Kidney glomerular epithelial cell (primary cell): ENCODE data around the gene PNPLA6.

ENCODE experiments used
- DNase-seq: peaks from one replicate; lab custom pipeline; 2025; lab: John Stamatoyannopoulos, UW

Gene PNPLA6

GRCh38 chr19:7535047-7535997 is at the start of gene PNPLA6:
TSS of gene PNPLA6 (plus strand) at chr19:7535717. CDS start at chr19:7535789, 72 bp downstream.
- DNase-seq = peak; percentile 82

DNA sequence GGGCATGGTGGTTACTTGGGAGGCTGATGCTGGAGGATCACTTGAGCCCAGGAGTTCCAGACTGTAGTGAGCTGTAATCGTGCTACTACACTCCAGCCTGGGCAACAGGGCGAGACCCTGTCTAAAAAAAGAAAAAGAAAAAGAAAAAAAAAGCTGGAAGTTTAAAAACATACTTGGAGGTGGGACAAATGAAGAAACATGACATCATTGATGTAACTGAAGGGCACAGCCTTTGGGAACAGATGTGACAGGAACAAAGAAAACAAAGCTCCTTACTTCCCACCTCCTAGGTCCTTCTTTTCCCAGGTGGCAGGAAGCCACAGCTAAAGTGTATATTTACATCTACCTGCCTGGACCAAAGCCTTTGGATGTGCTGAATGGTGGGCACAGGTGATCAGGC is 48.6 kb upstream of the PNPLA6 start:
- DNase-seq = no peak

DNA sequence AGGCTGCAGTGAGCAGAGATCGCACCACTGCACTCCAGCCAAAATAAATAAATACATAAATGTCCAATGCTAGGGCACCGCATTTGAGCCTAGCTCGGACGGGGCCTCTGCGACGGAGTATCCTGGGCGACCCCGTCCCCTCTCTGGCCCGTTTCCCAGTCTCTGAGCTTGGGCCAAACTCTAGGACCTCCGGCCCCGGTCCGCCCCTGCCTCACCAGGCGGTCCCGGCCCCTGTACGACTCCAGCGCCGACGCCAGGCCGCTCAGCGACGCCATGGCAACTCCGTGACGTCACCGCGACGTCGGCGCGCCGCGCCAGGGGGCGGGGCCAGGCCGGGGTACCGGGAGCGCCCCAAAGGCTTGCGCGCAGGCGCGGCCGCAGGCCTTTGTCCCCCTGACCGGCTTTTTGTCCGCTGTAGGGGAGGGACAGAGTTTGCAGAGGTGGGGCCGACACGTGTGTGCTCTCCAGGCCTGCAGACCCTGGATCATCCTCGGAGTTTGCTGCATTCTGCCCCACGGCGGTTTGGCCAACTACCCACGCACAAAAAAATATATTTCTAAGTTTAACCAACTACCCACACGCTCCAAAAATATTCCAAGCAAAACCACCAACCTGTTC is 46.7 kb upstream of the PNPLA6 start, which contains the start of gene PEX11G:
Gene PEX11G (minus strand): TSS at position 300 of the 618 bp plus-strand sequence. CDS start 25 bp downstream, at position 275.
- DNase-seq = peak; percentile 74

DNA sequence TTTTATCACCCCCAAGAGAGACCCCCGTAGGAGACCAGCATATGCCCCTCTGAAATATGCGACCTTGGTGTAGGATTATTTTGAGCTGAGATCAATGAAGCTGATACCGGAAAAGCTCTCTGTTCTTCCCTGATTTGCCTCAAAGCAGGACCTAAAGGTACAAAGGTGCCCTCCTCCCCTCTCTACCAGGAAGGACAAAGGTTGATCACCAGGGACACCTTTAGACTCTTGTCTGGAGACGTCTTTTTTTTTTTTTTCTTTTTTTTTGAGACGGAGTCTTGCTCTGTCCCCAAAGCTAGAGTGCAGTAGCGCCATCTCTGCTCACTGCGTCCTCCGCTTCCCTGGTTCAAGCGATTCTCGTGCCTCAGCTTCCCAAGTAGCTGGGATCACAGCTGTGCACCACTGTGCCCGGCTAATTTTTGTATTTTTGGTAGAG is 45.9 kb upstream of the PNPLA6 start:
- no peak for DNase-seq

DNA sequence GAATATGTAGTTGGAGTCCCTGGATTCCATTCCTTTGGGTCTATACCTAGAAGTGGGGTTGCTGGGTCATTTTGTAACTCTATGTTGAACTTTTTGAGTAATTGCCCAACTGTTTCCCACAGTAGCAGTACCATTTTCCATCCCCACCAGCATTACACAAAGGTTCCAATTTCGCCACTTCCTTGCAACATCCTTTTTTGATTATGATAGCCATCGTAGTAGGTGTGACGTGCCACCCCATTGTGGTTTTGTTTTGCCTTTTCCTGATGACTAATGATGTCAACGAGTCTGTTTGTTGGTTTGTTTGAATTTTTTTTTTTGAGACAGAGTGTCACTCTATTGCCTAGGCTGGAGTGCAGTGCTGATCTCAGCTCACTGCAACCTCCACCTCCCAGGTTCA is 43.4 kb upstream of the PNPLA6 start:
- no peak for DNase-seq

DNA sequence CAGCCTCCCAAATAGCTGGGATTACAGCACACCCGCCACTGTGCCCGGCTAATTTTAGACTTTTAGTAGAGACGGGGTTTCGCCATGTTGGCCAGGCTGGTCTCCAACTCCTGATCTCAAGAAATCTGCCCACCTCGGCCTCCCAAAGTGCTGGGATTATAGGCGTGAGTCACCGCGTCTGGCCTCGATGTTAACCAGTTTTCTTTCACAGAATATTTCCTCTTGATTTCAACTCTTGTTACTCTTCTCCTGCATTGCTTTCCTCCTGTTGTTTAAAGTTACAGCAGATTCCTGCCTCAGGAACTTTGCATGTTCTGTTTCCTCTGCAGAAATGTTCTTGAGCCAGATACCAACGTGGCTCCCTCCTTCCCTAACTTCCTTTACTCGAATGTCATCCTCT is 43.0 kb upstream of the PNPLA6 start:
- DNase-seq = no peak

GRCh38 chr19:7494416-7495098 is 41.0 kb upstream of the PNPLA6 start:
- no peak for DNase-seq

DNA sequence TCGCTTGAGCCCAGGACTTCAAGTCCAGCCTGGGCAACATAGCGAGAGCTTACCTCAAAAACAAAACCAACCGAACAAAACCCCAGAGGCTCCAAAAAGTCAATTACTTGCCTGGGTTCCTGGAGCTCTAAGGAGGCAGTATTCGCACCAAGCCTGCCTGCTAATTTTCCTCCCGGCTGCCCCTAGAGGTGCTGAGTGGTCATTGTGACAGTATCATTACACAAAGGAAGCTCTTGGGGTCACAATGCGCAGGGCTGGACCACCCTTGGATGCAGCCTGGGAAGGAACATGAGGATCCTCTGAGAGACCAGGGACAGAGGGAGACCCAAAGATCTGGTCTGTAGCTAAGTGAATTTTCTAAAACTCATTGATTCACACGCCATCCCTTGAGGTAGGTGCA is 38.2 kb upstream of the PNPLA6 start:
- DNase-seq = peak; percentile 24

- DNase-seq = no peak
Observed at GRCh38 chr19:7500811-7501450, 34.6 kb upstream of the PNPLA6 start.

GRCh38 chr19:7502552-7502951 is 33.0 kb upstream of the PNPLA6 start:
- no peak for DNase-seq

DNA sequence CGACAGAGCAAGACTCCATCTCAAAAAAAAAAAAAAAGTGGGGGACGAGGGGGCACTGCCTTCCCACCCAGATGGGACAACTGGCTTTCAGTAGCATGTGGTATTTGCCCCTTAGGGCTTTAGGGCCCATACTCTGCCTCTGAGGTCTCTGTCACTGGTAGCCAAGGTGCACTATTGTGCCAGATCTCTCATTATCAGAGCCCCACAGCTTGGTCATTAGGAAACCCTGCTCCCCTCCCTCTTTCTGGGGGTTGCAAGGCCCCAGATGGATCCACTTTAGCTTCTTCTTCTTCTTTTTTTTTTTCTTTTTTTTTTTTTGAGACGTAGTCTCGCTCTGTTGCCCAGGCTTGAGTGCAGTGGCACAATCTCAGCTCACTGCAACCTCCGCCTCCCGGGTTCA is 30.8 kb upstream of the PNPLA6 start:
- no peak for DNase-seq

- DNase-seq = no peak
Observed at GRCh38 chr19:7505288-7505681, 30.2 kb upstream of the PNPLA6 start.

GRCh38 chr19:7505682-7506384 is 29.7 kb upstream of the PNPLA6 start:
- peak; percentile 11 for DNase-seq

DNA sequence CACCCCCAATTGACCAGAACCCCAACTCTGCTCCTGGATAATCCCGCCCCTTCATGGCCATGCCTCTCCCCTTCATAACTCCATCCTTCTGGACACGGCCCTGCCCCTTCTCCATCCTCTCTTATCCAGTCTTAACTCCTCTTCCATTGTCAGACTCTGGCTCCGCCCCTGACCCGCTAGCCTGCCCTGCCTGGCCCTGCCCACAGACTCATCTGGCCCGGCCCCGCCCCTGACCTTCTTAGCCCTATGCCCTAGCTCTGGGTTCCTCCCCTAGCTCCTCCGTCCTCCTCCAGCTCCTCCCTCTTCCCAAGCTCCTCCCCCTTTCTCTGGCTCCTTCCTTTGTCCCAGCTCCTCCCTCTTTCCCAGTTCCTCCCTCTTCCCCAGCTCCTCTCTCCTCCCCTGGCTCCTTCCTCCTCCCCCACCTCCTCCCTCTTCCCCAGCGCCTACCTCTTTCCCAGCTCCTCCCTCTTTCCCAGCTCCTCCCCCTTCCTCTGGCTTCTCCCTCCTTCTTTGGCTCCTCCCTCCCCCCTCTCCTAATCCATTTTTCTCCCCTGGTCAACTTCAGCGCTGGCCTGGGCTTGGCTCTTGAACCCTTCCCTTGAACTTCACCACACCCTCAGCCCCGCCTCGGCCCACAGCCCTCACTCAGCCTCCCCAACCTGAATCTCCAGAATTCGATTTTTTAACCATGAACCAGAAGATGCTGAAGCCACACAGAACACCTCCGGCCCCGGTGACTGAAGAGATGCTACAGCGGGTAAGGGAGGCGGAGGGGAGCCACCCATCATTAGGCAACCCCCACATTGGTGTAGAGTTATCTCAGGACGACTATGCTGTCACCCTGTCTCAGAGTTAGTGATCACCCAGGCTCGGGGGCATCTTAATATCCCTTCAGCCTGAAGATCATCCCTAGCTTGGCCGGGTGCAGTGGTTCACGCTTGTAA is 28.9 kb upstream of the PNPLA6 start:
- peak; percentile 16 for DNase-seq

DNA sequence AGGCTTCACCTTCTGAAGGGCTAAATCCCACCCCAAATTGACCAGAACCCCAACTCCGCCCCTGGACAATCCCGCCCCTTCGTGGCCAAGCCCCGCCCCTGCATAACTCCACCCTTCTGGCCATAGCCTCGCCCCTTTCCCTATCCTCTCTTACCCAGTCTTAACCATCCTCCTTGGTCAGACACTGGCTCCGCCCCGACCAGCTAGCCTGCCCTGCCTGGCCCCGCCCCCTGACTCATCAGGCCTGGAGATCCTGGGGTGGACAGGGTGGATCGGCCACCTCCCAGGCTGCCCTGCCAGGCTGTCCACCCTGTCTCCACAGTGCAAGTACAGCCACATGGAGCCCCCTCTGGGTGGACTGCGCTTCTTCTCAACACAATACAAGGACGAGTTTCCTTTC is 27.6 kb upstream of the PNPLA6 start:
- peak; percentile 52 for DNase-seq

- DNase-seq = no peak
Observed at GRCh38 chr19:7509625-7510024, 25.9 kb upstream of the PNPLA6 start.

DNA sequence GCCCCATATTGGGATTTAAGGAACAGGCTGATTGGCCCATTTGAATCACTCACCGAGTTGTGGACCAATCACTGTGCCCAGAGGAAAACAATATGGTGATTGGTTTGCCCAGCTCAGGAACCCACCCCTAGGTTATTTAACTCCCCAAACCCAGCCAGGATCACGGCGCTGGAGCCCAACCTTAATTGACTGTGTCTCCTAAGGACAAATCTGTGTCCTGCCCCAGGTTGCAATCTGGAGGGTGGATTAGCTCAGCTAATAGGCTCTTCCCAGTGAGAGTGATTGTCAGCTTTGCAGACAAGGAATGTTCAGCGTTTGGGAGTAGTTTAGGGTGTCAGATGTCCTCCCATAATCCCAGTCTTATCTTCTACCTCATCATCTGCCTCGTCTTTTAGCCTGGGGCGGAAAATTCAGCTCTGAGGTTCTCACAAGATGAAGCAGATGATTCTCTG is 23.1 kb upstream of the PNPLA6 start:
- DNase-seq = no peak

DNA sequence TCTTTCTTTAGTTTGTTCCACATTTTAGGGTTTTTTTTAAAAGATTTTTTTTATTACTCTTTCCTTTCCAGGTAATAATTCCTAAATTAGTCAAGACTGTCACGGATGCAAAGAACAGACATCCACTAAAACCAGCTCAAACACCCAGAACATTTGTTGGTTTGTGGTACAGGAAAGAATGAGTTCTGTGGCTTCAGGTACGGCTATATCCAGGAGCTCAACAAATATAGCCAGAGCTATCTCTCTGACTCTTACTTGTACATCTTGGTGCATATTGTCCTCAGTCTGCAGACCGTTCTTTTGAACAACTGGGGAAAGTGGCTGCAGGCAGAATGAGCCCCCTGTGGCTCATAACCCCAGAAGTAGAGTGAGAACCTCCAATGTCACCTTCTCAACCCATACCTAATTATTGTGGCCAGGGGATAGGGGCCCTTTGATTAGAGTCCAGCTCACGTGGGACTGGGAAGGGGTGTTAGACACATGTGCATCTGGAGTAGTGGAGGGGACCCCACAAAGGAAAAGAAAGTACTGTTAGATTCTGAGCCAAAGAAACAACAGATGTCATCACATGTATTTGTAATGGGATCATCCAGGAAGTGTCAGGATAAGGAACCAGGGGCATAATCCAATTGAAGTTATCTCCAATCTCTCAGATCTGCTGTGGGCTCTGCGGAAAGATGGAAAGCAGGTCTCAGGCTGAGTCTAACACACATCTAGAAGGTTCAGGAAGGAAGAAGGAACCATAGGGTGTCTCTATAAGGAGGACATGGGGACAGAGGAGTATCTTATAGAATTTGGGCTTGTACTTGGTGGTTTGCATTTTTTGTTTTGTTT is 21.5 kb upstream of the PNPLA6 start:
- DNase-seq = no peak

DNA sequence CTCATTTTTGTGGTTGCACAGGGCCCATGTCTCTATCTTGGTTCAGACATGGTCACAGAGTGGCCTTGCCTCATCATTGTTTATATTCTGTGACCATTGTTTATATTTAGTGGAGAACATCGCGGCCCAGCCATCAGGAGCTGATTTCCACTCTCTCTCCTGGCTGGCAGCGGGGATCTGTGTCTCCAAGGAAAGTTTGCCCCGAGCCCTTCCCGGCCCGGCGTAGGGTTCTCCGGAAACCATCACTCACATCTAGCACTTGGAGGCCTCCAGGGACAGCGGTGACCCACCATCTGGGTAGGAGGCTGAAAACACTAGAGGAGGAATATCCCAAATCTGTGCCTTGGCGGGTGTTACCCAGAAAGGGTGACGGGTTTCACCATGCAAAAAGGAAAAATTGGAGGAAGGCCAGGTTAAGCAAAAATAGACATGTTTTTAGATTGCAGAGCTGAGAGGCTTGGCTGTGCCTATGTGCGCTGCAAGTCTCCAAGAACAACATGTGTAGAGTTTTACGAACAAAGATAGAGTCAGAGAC is 20.3 kb upstream of the PNPLA6 start:
- no peak for DNase-seq
